ENCODE data around the gene DNAAF1.

- no peak for TF ChIP-seq CTCF (IDR thresholded peaks at IDR 0.05; ENCODE audit: borderline replicate concordance, extremely low read depth, low read length, poor library complexity, severe bottlenecking)
- no peak for TF ChIP-seq EZH2 (IDR thresholded peaks at IDR 0.05; ENCODE audit: borderline replicate concordance, low read depth, low read length, severe bottlenecking)
These were observed 49.6 kb upstream of the DNAAF1 start for GRCh38 chr16:84095466-84095865.
